GM12892 (cell line): ENCODE data around the gene NPHP4.

ENCODE experiments used
- POLR2A ChIP-seq: IDR thresholded peaks from 2 replicates; pipeline ENCODE4 v1.6.1; 2011; ENCODE audit warnings: low read depth, low read length, control low read depth
- POLR2AphosphoS5 ChIP-seq: IDR thresholded peaks from 2 replicates; pipeline ENCODE4 v1.6.1; 2011; ENCODE audit warnings: low read depth, low read length, control low read depth

GRCh38 chr1:5935026-5935425 lies 57.2 kb downstream of the NPHP4 start:
- TF ChIP-seq POLR2AphosphoS5 = no peak
- TF ChIP-seq POLR2A = no peak
